Neural cell (in vitro differentiated cells): ENCODE data around the gene TMSB10. TPM values are rescaled to one million over a fixed set of nuclear protein-coding genes. Genes with fewer than 3 reads are reported as not detected.
A peak's percentile ranks its signal among the peaks of the same experiment; 100 is the strongest.

Source experiments
- H2AFZ ChIP-seq: fragments of 200-600, 300-800 bp; sonication (generic), shearing (Covaris generic); 2 replicates; pipeline ENCODE4 v1.6.0; 2014; ENCODE audit warnings: low read depth, mild to moderate bottlenecking, antibody characterized with exemption, low read length, moderate library complexity
- H3F3A ChIP-seq: fragments of 200-600 bp; shearing (Covaris generic); 2 replicates; pipeline ENCODE4 v1.6.1; 2016; ENCODE audit warnings: mild to moderate bottlenecking, moderate library complexity, mixed read lengths, antibody characterized with exemption, low read length; ENCODE audit not compliant: insufficient read depth, poor library complexity, severe bottlenecking
- H3K27ac ChIP-seq: fragments of 200-600, 300-800 bp; sonication (generic), shearing (Covaris generic); 2 replicates; pipeline ENCODE4 v1.5.1; 2014; ENCODE audit warnings: mild to moderate bottlenecking, low read length, moderate library complexity
- H3K27me3 ChIP-seq: fragments of 300-800, 200-600 bp; sonication (generic), shearing (Covaris generic); 2 replicates; pipeline ENCODE4 v1.6.0; 2014; ENCODE audit warnings: mild to moderate bottlenecking, low read depth, low read length, moderate library complexity; ENCODE audit not compliant: insufficient read depth
- H3K36me3 ChIP-seq: fragments of 300-800, 200-600 bp; sonication (generic), shearing (Covaris generic); 2 replicates; pipeline ENCODE4 v1.5.1; 2014; ENCODE audit warnings: mild to moderate bottlenecking, antibody characterized with exemption, low read length, moderate library complexity; ENCODE audit not compliant: insufficient read depth
- H3K4me2 ChIP-seq: fragments of 300-800, 200-600 bp; sonication (generic), shearing (Covaris generic); 2 replicates; pipeline ENCODE4 v1.6.0; 2014; ENCODE audit warnings: mild to moderate bottlenecking, low read length
- H3K4me3 ChIP-seq: fragments of 300-800, 200-600 bp; sonication (generic), shearing (Covaris generic); 2 replicates; pipeline ENCODE4 v1.5.1; 2014; ENCODE audit warnings: mild to moderate bottlenecking, low read length, moderate library complexity
- H3K79me2 ChIP-seq: fragments of 200-600 bp; shearing (Covaris generic); replicated peaks from 2 replicates; pipeline ENCODE4 v1.6.0; 2014; ENCODE audit warnings: mild to moderate bottlenecking, low read length, moderate library complexity; ENCODE audit not compliant: insufficient read depth
- H3K9ac ChIP-seq: fragments of 300-800, 200-600 bp; sonication (generic), shearing (Covaris generic); 2 replicates; pipeline ENCODE4 v1.6.1; 2016; ENCODE audit warnings: mild to moderate bottlenecking, low read length, mixed read lengths
- H3K9me2 ChIP-seq: fragments of 200-600 bp; shearing (Covaris generic); 2 replicates; pipeline ENCODE4 v1.6.1; 2016; ENCODE audit warnings: mild to moderate bottlenecking, low read length, mixed read lengths; ENCODE audit not compliant: insufficient read depth
- H3K9me3 ChIP-seq: fragments of 200-600, 300-800 bp; sonication (generic), shearing (Covaris generic); 2 replicates; pipeline ENCODE4 v1.6.1; 2016; ENCODE audit warnings: mild to moderate bottlenecking, mixed run types, low read length, moderate library complexity, mixed read lengths
- H4K20me1 ChIP-seq: fragments of 200-600 bp; shearing (Covaris generic); 2 replicates; pipeline ENCODE4 v1.6.1; 2016; ENCODE audit warnings: mild to moderate bottlenecking, mixed run types; ENCODE audit not compliant: insufficient read depth
- CTCF ChIP-seq: fragments of 450-650 bp; IDR thresholded peaks from 2 replicates; pipeline ENCODE4 v1.5.1; 2014; ENCODE audit warnings: antibody characterized with exemption, mild to moderate bottlenecking, moderate library complexity; ENCODE audit not compliant: poor library complexity, severe bottlenecking
- EP300 ChIP-seq: fragments of 450-650 bp; conservative IDR thresholded peaks from 2 replicates; pipeline ENCODE4 v1.6.1; 2014; ENCODE audit warnings: antibody characterized with exemption, mild to moderate bottlenecking, moderate library complexity; ENCODE audit not compliant: poor library complexity, severe bottlenecking
- EZH2 ChIP-seq: fragments of 200-600, 300-800 bp; shearing (Covaris generic), sonication (generic); IDR thresholded peaks from 2 replicates; pipeline ENCODE4 v1.6.1; 2014; ENCODE audit warnings: antibody characterized with exemption, low read length, borderline replicate concordance, mild to moderate bottlenecking; ENCODE audit not compliant: insufficient read depth, poor library complexity, severe bottlenecking
- MXI1 ChIP-seq: fragments of 450-650 bp; conservative IDR thresholded peaks from 2 replicates; pipeline ENCODE4 v1.6.1; 2014; ENCODE audit warnings: antibody characterized with exemption, mild to moderate bottlenecking; ENCODE audit not compliant: poor library complexity, severe bottlenecking
- POLR2AphosphoS5 ChIP-seq: IDR thresholded peaks from 2 replicates; pipeline ENCODE4 v1.6.1; 2012
- RAD21 ChIP-seq: fragments of 450-650 bp; conservative IDR thresholded peaks from 2 replicates; pipeline ENCODE4 v1.6.1; 2014; ENCODE audit warnings: antibody characterized with exemption, mild to moderate bottlenecking, moderate library complexity
- REST ChIP-seq: IDR thresholded peaks from 2 replicates; pipeline ENCODE4 v1.6.1; 2012; ENCODE audit warnings: borderline replicate concordance
- SMC3 ChIP-seq: fragments of 450-650 bp; conservative IDR thresholded peaks from 2 replicates; pipeline ENCODE4 v1.6.1; 2014; ENCODE audit warnings: antibody characterized with exemption, mild to moderate bottlenecking, moderate library complexity; ENCODE audit not compliant: poor library complexity
- TAF1 ChIP-seq: IDR thresholded peaks from 2 replicates; pipeline ENCODE4 v1.6.1; 2012; ENCODE audit warnings: low read depth
- polyA plus RNA-seq: library from polyadenylated mRNA; depleted of rRNA; stranded (reverse); fragments of >200 nt; gene quantifications from 2 replicates; pipeline ENCODE4 v1.2.3, GENCODE V29; 2014

TMSB10 gene
- polyA plus RNA-seq, 1 donor from 2014 or later = 15,324 TPM

- H3K36me3 ChIP-seq = no peaks in the 10 kb centered on the region
- H4K20me1 ChIP-seq = no peaks in the 10 kb centered on the region
- no peaks in the 10 kb centered on the region for H3K79me2 ChIP-seq
- H3K27me3 ChIP-seq = no peaks in the 10 kb centered on the region
- no peaks in the 10 kb centered on the region for H3K9me3 ChIP-seq
- no peak overlapping the region for H3K27ac ChIP-seq
- no peaks in the 10 kb centered on the region for H3K9me2 ChIP-seq
- no peak overlapping the region for H3K4me3 ChIP-seq
- H3F3A ChIP-seq = no peaks in the 10 kb centered on the region
- H2AFZ ChIP-seq = no peak overlapping the region
- no peak for TF ChIP-seq EZH2
- no peak for TF ChIP-seq TAF1
- peak; percentile 36 for TF ChIP-seq RAD21
- no peak for TF ChIP-seq POLR2AphosphoS5
- no peak for TF ChIP-seq MXI1
- TF ChIP-seq EP300 = no peak
- TF ChIP-seq REST = no peak
- peak; percentile 60 for TF ChIP-seq CTCF
- TF ChIP-seq SMC3 = peak; percentile 48
- no peak overlapping the region for H3K9ac ChIP-seq
- H3K4me2 ChIP-seq = no peak overlapping the region
Observed at GRCh38 chr2:84925724-84926376, 20.4 kb downstream of the TMSB10 start.

- no peak overlapping the region for H3K4me2 ChIP-seq
- H3K9ac ChIP-seq = no peak overlapping the region
Observed at GRCh38 chr2:84927275-84927627, 21.8 kb downstream of the TMSB10 start.

More at GRCh38 chr2:84927275-84927627, 21.8 kb downstream of the TMSB10 start:
- no peaks in the 10 kb centered on the region for H4K20me1 ChIP-seq
- no peaks in the 10 kb centered on the region for H3K27me3 ChIP-seq
- TF ChIP-seq SMC3 = no peak
- TF ChIP-seq EZH2 = no peak
- no peak for TF ChIP-seq POLR2AphosphoS5
- no peak for TF ChIP-seq MXI1
- no peak for TF ChIP-seq TAF1
- TF ChIP-seq CTCF = no peak
- no peak for TF ChIP-seq EP300
- TF ChIP-seq REST = no peak
- TF ChIP-seq RAD21 = no peak
- H3F3A ChIP-seq = no peaks in the 10 kb centered on the region
- H3K9me2 ChIP-seq = no peaks in the 10 kb centered on the region
- no peaks in the 10 kb centered on the region for H3K36me3 ChIP-seq
- no peaks in the 10 kb centered on the region for H3K79me2 ChIP-seq
- no peak overlapping the region for H2AFZ ChIP-seq
- no peak overlapping the region for H3K27ac ChIP-seq
- H3K4me3 ChIP-seq = no peak overlapping the region
- no peaks in the 10 kb centered on the region for H3K9me3 ChIP-seq
